ENCODE results near the gene CCNT1. TPM values are rescaled to one million over a fixed set of nuclear protein-coding genes. Genes with fewer than 3 reads are reported as not detected.
"Not testable (repeated sequence)": the region's sequence is repeated elsewhere in the genome, so short reads cannot be mapped to it uniquely, and the experiment has no call there.

Gene CCNT1
- total RNA-seq, 1 experiment from 2014 or later: 50.0 TPM

DNA sequence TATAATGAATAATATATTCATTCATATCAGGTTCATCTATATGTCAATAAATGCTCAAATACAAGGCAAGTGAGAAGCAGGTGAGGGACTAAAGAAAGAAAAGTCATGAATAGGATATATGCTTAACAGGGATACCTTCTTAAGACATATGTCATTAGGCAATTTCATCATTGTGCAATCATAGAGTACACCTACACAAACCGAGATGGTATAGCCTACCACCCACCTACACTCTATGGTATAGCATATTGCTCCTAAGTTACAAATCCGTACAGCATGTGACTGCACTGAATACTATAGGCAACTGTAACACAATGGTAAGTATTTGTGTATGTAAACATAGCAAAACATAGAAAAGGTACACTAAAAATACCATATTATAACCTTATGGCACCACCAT lies 73.5 kb downstream of the CCNT1 start:
- no peaks in the 10 kb centered on the region for H3K9me3 ChIP-seq (ENCODE audit: control insufficient read depth, insufficient read depth, low read depth, low read length)
- no peak for TF ChIP-seq POLR2AphosphoS5 (IDR thresholded peaks at IDR 0.05; ENCODE audit: low read depth, low read length)
- TF ChIP-seq, protein P1, sequence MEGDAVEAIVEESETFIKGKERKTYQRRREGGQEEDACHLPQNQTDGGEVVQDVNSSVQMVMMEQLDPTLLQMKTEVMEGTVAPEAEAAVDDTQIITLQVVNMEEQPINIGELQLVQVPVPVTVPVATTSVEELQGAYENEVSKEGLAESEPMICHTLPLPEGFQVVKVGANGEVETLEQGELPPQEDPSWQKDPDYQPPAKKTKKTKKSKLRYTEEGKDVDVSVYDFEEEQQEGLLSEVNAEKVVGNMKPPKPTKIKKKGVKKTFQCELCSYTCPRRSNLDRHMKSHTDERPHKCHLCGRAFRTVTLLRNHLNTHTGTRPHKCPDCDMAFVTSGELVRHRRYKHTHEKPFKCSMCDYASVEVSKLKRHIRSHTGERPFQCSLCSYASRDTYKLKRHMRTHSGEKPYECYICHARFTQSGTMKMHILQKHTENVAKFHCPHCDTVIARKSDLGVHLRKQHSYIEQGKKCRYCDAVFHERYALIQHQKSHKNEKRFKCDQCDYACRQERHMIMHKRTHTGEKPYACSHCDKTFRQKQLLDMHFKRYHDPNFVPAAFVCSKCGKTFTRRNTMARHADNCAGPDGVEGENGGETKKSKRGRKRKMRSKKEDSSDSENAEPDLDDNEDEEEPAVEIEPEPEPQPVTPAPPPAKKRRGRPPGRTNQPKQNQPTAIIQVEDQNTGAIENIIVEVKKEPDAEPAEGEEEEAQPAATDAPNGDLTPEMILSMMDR (IDR thresholded peaks at IDR 0.05): no peak
- no peak for TF ChIP-seq TCF7L2 (IDR thresholded peaks at IDR 0.05; ENCODE audit: low read depth, low read length)
- TF ChIP-seq SIN3A (IDR thresholded peaks at IDR 0.05; ENCODE audit: borderline replicate concordance, insufficient read depth, low read depth, low read length): no peak
- TF ChIP-seq, protein P2, sequence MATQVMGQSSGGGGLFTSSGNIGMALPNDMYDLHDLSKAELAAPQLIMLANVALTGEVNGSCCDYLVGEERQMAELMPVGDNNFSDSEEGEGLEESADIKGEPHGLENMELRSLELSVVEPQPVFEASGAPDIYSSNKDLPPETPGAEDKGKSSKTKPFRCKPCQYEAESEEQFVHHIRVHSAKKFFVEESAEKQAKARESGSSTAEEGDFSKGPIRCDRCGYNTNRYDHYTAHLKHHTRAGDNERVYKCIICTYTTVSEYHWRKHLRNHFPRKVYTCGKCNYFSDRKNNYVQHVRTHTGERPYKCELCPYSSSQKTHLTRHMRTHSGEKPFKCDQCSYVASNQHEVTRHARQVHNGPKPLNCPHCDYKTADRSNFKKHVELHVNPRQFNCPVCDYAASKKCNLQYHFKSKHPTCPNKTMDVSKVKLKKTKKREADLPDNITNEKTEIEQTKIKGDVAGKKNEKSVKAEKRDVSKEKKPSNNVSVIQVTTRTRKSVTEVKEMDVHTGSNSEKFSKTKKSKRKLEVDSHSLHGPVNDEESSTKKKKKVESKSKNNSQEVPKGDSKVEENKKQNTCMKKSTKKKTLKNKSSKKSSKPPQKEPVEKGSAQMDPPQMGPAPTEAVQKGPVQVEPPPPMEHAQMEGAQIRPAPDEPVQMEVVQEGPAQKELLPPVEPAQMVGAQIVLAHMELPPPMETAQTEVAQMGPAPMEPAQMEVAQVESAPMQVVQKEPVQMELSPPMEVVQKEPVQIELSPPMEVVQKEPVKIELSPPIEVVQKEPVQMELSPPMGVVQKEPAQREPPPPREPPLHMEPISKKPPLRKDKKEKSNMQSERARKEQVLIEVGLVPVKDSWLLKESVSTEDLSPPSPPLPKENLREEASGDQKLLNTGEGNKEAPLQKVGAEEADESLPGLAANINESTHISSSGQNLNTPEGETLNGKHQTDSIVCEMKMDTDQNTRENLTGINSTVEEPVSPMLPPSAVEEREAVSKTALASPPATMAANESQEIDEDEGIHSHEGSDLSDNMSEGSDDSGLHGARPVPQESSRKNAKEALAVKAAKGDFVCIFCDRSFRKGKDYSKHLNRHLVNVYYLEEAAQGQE (IDR thresholded peaks at IDR 0.05; ENCODE audit: insufficient read depth in 1 of 2, low read depth in 2 of 2, low read length in 1 of 2): no peak
- ChIA-PET POLR2A (interaction anchor here (0.6 kb wide), 1 partner anchor 296 kb away, joined by 3 read pairs; no protein-coding TSS in a partner anchor), CTCF (interaction anchor here (0.7 kb wide), 1 partner anchor 51 kb away, joined by 3 read pairs; no protein-coding TSS in a partner anchor)
- no peaks in the 10 kb centered on the region for H3K27me3 ChIP-seq (ENCODE audit: control insufficient read depth, insufficient read depth, low read length)
- in situ Hi-C loops (cut with HindIII; ENCODE audit: low pct_unique_long_range_greater_than_20kb, low sequenced_read_pairs) (no loop called here), intact Hi-C loops (cut with micrococcal nuclease; ENCODE audit: unreplicated experiment) (no loop called here)
- H3K4me3 ChIP-seq (ENCODE audit: low read depth in 2 of 2, low read length in 2 of 2): no peak overlapping the region
- no peaks in the 10 kb centered on the region for H3K4me1 ChIP-seq (ENCODE audit: control insufficient read depth, insufficient read depth, low read length)
- BruUV-seq (replicated peaks): no TSS peak
- H3K27ac ChIP-seq (ENCODE audit: low read length): no peak overlapping the region
- peaks cover 4% of the 10 kb centered on the region; the same call in 1 of the 2 replicates for H3K36me3 ChIP-seq (ENCODE audit: control insufficient read depth, insufficient read depth, low read length)
- ATAC-seq: no peak
- DNase-seq (ENCODE audit: low read depth, low spot score): no peak

DNA sequence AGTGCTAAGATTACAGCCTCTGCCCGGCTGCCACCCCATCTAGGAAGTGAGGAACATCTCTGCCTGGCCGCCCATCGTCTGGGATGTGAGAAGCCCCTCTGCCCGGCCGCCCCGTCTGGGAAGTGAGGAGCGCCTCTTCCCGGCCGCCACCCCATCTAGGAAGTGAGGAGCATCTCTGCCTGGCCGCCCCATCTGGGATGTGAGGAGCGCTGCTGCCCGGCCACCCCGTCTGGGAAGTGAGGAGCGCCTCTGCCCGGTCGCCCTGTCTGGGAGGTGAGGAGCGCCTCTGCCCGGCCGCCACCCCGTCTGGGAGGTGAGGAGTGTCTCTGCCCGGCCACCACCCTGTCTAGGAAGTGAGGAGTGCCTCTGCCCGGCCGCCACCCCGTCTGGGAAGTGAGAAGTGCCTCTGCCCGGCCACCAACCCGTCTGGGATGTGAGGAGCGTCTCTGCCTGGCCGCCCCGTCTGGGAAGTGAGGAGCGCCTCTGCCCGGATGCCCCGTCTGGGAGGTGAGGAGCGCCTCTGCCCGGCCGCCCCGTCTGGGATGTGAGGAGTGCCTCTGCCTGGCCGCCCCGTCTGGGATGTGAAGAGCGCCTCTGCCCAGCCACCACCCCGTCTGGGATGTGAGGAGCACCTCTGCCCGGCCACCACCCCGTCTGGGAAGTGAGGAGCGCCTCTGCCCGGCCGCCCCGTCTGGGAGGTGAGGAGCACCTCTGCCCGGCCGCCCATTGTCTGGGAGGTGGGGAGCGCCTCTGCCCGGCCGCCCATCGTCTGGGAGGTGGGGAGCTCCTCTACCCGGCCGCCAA lies 74.6 kb downstream of the CCNT1 start:
- H3K27ac ChIP-seq (ENCODE audit: low read length); H3K4me1 ChIP-seq (ENCODE audit: control insufficient read depth, insufficient read depth, low read length); ATAC-seq; CTCF ChIA-PET; intact Hi-C loops (cut with micrococcal nuclease; ENCODE audit: unreplicated experiment); H3K9me3 ChIP-seq (ENCODE audit: control insufficient read depth, insufficient read depth, low read depth, low read length); H3K4me3 ChIP-seq (ENCODE audit: low read depth in 2 of 2, low read length in 2 of 2); DNase-seq (ENCODE audit: low read depth, low spot score); in situ Hi-C loops (cut with HindIII; ENCODE audit: low pct_unique_long_range_greater_than_20kb, low sequenced_read_pairs); BruUV-seq (replicated peaks); H3K27me3 ChIP-seq (ENCODE audit: control insufficient read depth, insufficient read depth, low read length); H3K36me3 ChIP-seq (ENCODE audit: control insufficient read depth, insufficient read depth, low read length): not testable (repeated sequence)
- POLR2A ChIA-PET: interaction anchor here (0.6 kb wide), 1 partner anchor 298 kb away, joined by 3 read pairs; no protein-coding TSS in a partner anchor

DNA sequence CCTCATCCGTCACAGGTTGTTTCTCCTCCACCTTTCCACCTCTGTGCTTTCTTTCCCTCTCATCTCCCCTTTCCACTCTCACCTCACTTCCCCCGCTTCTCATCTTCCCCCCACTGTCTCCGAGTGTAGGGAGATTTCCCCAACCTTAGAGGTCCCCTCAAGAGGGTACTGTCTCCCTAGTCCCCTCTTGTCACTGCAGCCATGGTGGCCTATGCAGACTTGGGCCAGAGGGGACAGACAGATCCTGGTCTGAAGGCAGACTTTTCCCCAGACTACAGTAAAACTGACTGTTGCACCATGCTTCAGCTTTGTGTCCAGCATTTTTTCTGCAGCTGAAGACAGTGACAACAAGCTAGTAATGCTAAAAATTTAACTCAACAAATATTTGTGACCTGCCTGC lies 75.7 kb downstream of the CCNT1 start:
- Histone ChIP-seq H3K27ac (ENCODE audit: low read length) (no peak overlapping the region), H3K27me3 (ENCODE audit: control insufficient read depth, insufficient read depth, low read length) (no peaks in the 10 kb centered on the region), H3K36me3 (ENCODE audit: control insufficient read depth, insufficient read depth, low read length) (peaks cover 4% of the 10 kb centered on the region; the same call in 1 of the 2 replicates), H3K4me3 (ENCODE audit: low read depth in 2 of 2, low read length in 2 of 2) (no peak overlapping the region), H3K9me3 (ENCODE audit: control insufficient read depth, insufficient read depth, low read depth, low read length) (no peaks in the 10 kb centered on the region), H3K4me1 (ENCODE audit: control insufficient read depth, insufficient read depth, low read length) (no peaks in the 10 kb centered on the region)
- TF ChIP-seq, protein P1 (IDR thresholded peaks at IDR 0.05): no peak
- TF ChIP-seq SIN3A (IDR thresholded peaks at IDR 0.05; ENCODE audit: borderline replicate concordance, insufficient read depth, low read depth, low read length) (no peak), POLR2AphosphoS5 (IDR thresholded peaks at IDR 0.05; ENCODE audit: low read depth, low read length) (no peak), TCF7L2 (IDR thresholded peaks at IDR 0.05; ENCODE audit: low read depth, low read length) (no peak)
- TF ChIP-seq, protein P2 (IDR thresholded peaks at IDR 0.05; ENCODE audit: insufficient read depth in 1 of 2, low read depth in 2 of 2, low read length in 1 of 2): no peak
- ATAC-seq (peak; percentile 44; the same call in 1 of the 2 replicates), DNase-seq (ENCODE audit: low read depth, low spot score) (no peak)
- no TSS peak for BruUV-seq (replicated peaks)
- in situ Hi-C loops (cut with HindIII; ENCODE audit: low pct_unique_long_range_greater_than_20kb, low sequenced_read_pairs): no loop called here
- intact Hi-C loops (cut with micrococcal nuclease; ENCODE audit: unreplicated experiment): no loop called here
- POLR2A ChIA-PET: no interaction called here
- CTCF ChIA-PET: no interaction called here
